A549 treated with CORT108297 at 1 μM for 4 hours (cell line): ENCODE results near the gene R3HDM4. TPM values are rescaled to one million over a fixed set of nuclear protein-coding genes. Genes with fewer than 3 reads are reported as not detected.

ENCODE experiments used
- total RNA-seq: library from RNA; stranded (reverse); fragments of 200-300 nt; extraction: Qiagen RNA extraction; gene quantifications from 5 replicates; pipeline ENCODE4 v1.2.3, GENCODE V29; 2022

The R3HDM4 gene
- total RNA-seq: 25.4 to 43.0 TPM (median 40.9 TPM) in 5 replicates

GRCh38 chr19:913080-913748, at the start of gene R3HDM4:
Gene R3HDM4, minus strand, starts transcription at chr19:913219. Its CDS starts 62 bp downstream, at chr19:913157.

GRCh38 chr19:925526-926322, 12.7 kb upstream of the R3HDM4 start, which contains the start of gene ARID3A:
Gene ARID3A, plus strand, starts transcription at chr19:926035. Its CDS starts 3,494 bp downstream, at chr19:929529.

GRCh38 chr19:917323-918151, 4.5 kb upstream of the R3HDM4 start, which contains the start of gene KISS1R:
Gene KISS1R, plus strand, starts transcription at chr19:917333. Its CDS starts 170 bp downstream, at chr19:917503.

GRCh38 chr19:892894-893689, 19.9 kb downstream of the R3HDM4 start, which contains the start of the genes MED16 and RNU6-9:
Gene MED16, minus strand, starts transcription at chr19:893187. Its CDS starts 2,056 bp downstream, at chr19:891131.
Gene RNU6-9, plus strand, starts transcription at chr19:893484.

GRCh38 chr19:858868-859843, 53.9 kb downstream of the R3HDM4 start, which contains the start of gene CFD:
Gene CFD, plus strand, starts transcription at chr19:859664. Its CDS starts 26 bp downstream, at chr19:859690.

GRCh38 chr19:852136-853013, 60.6 kb downstream of the R3HDM4 start, which contains the start of gene ELANE:
Gene ELANE, plus strand, starts transcription at chr19:852303. Its CDS starts 26 bp downstream, at chr19:852329.

Other genes with a start within 250 kb of the R3HDM4 start
- gene FSTL3, start 236.8 kb downstream of the R3HDM4 start, total RNA-seq: 153 to 212 TPM (median 193 TPM) in 5 replicates
- gene PRSS57, start 217.8 kb downstream of the R3HDM4 start, total RNA-seq: 0.13 TPM in 1 of 5 replicates, not detected in the others
- 11.5 to 17.8 TPM (median 15.2 TPM) in 5 replicates for gene PALM, start 204.3 kb downstream of the R3HDM4 start, total RNA-seq
- 76.4 to 104 TPM (median 97.4 TPM) in 5 replicates for gene MISP, start 162.1 kb downstream of the R3HDM4 start, total RNA-seq
- 212 to 223 TPM (median 220 TPM) in 5 replicates for gene PTBP1, start 115.8 kb downstream of the R3HDM4 start, total RNA-seq
- gene PLPPR3, start 91.3 kb downstream of the R3HDM4 start, total RNA-seq: 3.6 to 5.1 TPM (median 4.5 TPM) in 5 replicates
- gene AZU1, start 85.4 kb downstream of the R3HDM4 start, total RNA-seq: 0.21 to 0.54 TPM (median 0.25 TPM) in 5 replicates
- gene PRTN3, start 72.2 kb downstream of the R3HDM4 start, total RNA-seq: 0.27 to 0.56 TPM (median 0.34 TPM) in 5 replicates
- gene ELANE, start 60.9 kb downstream of the R3HDM4 start, total RNA-seq: 0.12 TPM in 1 of 5 replicates, not detected in the others
- 8.5 to 24.7 TPM (median 24.1 TPM) in 5 replicates for gene CFD, start 53.6 kb downstream of the R3HDM4 start, total RNA-seq
- 11.3 to 22.3 TPM (median 21.5 TPM) in 5 replicates for gene MED16, start 20.0 kb downstream of the R3HDM4 start, total RNA-seq
- gene RNU6-9, start 19.7 kb downstream of the R3HDM4 start, total RNA-seq: not detected in 5 replicates
- gene KISS1R, start 4.1 kb upstream of the R3HDM4 start, total RNA-seq: 0.14 to 0.82 TPM (median 0.52 TPM) in 5 replicates
- 5.1 to 6.6 TPM (median 6.1 TPM) in 5 replicates for gene ARID3A, start 12.8 kb upstream of the R3HDM4 start, total RNA-seq
- 41.6 to 74.7 TPM (median 68.5 TPM) in 5 replicates for gene WDR18, start 71.1 kb upstream of the R3HDM4 start, total RNA-seq
- 1.5 to 3.4 TPM (median 2.6 TPM) in 5 replicates for gene GRIN3B, start 87.2 kb upstream of the R3HDM4 start, total RNA-seq
- 64.9 to 127 TPM (median 121 TPM) in 5 replicates for gene TMEM259, start 107.9 kb upstream of the R3HDM4 start, total RNA-seq
- gene RNU6-2, start 108.3 kb upstream of the R3HDM4 start, total RNA-seq: not detected in 5 replicates
- gene CNN2, start 113.4 kb upstream of the R3HDM4 start, total RNA-seq: 49.8 to 59.3 TPM (median 58.6 TPM) in 5 replicates
- gene ABCA7, start 126.9 kb upstream of the R3HDM4 start, total RNA-seq: 7.2 to 11.6 TPM (median 10.6 TPM) in 5 replicates
- gene ARHGAP45, start 153.9 kb upstream of the R3HDM4 start, total RNA-seq: 1.7 to 2.7 TPM (median 2.6 TPM) in 5 replicates
- 187 to 252 TPM (median 237 TPM) in 5 replicates for gene POLR2E, start 182.2 kb upstream of the R3HDM4 start, total RNA-seq
- 409 to 501 TPM (median 496 TPM) in 5 replicates for gene GPX4, start 190.8 kb upstream of the R3HDM4 start, total RNA-seq